GM10248 (cell line): ENCODE measurements around the gene PPA2.

Experiments
- CTCF ChIA-PET: fragments of 300-600 bp; sonication (Branson Sonifier 250); formaldehyde crosslinking; extraction: SDS; loops from one replicate; lab custom pipeline; 2021; ENCODE audit warnings: antibody characterized with exemption; lab: Yijun Ruan, JAX
- POLR2A ChIA-PET: fragments of 350-650 bp; sonication (Branson Sonifier 250); formaldehyde crosslinking; extraction: SDS; loops from one replicate; lab custom pipeline; 2020; ENCODE audit warnings: antibody characterized with exemption; lab: Yijun Ruan, JAX
- DNase-seq: peaks from one replicate; pipeline ENCODE4 v3.0.0; 2012; ENCODE audit errors: extremely low spot score
- TF ChIP-seq, protein P1 (sequence below): IDR thresholded peaks from 2 replicates; pipeline ENCODE4 v1.5.1; 2012; ENCODE audit warnings: mild to moderate bottlenecking, low read depth; ENCODE audit errors: extremely low read depth, missing control alignments, control extremely low read depth

PPA2 gene

DNA sequence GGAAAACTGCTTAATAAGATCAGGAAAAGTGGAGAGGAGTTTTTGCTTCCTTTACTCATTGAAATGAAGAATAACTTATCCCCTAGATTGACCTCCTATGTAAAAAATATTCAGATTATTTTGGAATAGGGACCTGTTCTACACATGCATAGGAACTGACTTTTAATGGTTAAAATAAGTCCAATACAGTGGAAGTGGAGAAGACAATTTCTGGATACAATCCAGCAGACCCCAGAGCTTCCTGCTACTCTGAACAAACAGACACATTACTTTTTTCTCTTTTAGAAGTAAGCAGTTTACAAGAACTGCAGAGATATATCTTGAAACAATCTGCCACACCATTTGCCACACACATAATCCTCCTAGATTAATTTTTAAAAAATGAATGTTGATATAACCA, 129.7 kb downstream of the PPA2 start:
- ChIA-PET CTCF (interaction anchor here (0.7 to 1.8 kb wide), 5 partner anchors 8 to 45 kb away, joined by 3 to 7 read pairs (median 3); no protein-coding TSS in a partner anchor), POLR2A (no interaction called here)

DNA sequence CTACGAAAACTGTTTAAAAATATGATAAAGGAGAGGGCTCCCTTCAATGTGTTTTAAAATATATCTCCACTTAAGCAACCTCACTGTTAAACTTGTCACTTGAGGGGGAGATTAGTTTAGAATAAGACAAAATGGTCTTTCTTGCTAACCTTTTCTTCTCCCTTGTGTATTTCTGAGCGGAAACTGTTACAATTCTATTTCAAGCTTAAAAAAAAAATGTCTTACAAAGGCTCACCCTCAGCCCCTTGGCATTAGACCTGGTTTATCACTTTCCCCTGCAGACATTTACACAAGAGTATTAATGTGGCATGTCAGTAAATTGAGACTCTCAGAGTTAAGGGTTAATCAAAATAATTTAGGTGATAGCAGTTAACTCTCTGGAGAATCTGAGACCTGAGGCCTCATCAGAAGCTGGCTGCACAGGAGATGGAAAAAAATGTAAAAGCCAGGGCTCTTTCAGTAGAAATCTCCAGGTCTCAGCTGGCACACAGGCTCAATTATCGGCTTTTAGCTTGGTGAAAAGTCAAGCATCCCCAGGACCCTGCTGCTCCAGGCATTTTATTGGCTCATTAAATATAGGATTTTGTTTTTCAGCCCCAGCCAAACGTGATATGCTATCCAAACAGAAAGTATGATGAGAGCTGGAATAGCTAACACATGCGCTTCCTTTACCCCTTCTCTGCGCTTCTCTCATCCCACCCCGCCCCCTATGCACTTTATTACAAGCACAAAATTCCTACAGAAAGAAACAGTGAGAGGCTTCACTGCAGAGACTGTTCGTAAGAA, 130.5 kb downstream of the PPA2 start:
- TF ChIP-seq, protein P1, sequence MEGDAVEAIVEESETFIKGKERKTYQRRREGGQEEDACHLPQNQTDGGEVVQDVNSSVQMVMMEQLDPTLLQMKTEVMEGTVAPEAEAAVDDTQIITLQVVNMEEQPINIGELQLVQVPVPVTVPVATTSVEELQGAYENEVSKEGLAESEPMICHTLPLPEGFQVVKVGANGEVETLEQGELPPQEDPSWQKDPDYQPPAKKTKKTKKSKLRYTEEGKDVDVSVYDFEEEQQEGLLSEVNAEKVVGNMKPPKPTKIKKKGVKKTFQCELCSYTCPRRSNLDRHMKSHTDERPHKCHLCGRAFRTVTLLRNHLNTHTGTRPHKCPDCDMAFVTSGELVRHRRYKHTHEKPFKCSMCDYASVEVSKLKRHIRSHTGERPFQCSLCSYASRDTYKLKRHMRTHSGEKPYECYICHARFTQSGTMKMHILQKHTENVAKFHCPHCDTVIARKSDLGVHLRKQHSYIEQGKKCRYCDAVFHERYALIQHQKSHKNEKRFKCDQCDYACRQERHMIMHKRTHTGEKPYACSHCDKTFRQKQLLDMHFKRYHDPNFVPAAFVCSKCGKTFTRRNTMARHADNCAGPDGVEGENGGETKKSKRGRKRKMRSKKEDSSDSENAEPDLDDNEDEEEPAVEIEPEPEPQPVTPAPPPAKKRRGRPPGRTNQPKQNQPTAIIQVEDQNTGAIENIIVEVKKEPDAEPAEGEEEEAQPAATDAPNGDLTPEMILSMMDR, result no peak
- ChIA-PET POLR2A (no interaction called here), CTCF (interaction anchor here (0.7 to 1.8 kb wide), 5 partner anchors 9 to 44 kb away, joined by 3 to 7 read pairs (median 3); no protein-coding TSS in a partner anchor)
- DNase-seq, result no peak

More for the DNA sequence above, 129.7 kb downstream of the PPA2 start:
- TF ChIP-seq, protein P1, result no peak
- DNase-seq, result no peak

DNA sequence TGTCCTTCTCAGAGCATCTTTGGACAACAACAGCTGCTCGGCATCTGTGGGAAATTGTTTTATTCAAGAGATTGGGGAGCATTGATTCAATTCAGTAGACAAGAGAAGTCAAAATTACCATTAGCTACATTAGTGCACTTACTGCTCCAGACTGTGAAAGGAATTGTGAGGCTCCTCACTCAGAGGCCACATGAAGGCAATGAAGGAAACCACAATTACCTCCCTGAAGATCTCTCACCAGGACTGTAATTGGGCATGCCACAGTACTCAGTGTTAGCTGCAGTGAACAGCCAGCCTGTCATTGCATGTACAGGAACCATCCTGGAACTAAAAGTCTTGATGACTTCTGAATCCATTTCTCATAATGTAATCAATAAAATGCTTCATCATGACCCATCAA, 144.8 kb downstream of the PPA2 start:
- no peak for DNase-seq
- CTCF ChIA-PET, result interaction anchor here (0.8 to 1.0 kb wide), 2 partner anchors 12 to 65 kb away, joined by 3 to 4 read pairs; no protein-coding TSS in a partner anchor
- POLR2A ChIA-PET, result no interaction called here
- TF ChIP-seq, protein P1, result no peak

DNA sequence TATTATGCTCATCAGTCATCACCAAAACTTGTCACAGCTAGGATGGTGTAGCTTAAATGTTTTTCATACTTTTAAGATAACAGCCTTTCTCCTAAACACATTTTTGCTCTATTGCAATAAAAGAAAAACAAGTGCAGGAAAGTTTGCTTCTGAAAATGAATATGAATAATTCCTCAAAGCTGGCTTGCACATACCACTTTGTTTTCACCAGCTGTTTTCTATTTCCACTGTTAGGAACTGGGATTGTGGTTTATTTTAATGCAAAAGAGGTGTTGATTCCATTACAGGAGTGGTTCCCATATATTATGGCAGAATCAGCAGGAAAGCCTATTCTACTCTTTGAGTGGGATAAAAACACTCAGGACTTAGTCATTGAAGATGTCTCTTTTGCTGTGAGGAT, 145.9 kb downstream of the PPA2 start:
- TF ChIP-seq, protein P1, result no peak
- ChIA-PET CTCF (interaction anchor here (0.8 to 2.4 kb wide), 7 partner anchors 11 to 145 kb away, joined by 3 to 9 read pairs (median 3); partner anchors contain the start of gene PPA2), POLR2A (no interaction called here)
- no peak for DNase-seq

DNA sequence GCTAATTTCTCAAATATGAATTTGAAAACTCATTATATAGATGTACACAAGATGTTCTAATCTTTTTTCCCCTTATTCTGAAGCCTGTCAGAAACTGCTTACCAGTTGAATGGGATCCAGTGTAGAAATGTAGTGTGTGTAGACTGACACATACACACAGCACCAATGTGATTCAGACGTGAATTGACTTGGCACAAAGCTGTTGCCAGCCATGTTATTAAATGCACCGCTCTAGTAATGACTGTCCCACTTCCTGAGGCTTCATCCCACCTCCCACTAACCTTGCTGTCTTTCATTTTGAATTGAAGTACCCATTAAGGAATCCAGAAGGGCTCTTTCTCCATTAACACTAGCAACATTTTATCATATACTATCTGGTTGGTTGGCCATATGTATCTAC, 146.6 kb downstream of the PPA2 start:
- POLR2A ChIA-PET, result no interaction called here
- TF ChIP-seq, protein P1, result no peak
- CTCF ChIA-PET, result interaction anchor here (0.8 to 2.4 kb wide), 5 partner anchors 23 to 146 kb away, joined by 3 to 9 read pairs (median 3); partner anchors contain the start of gene PPA2
- DNase-seq, result no peak
